GM21367 (cell line): ENCODE data around the gene SOCS6.
"Not testable (repeated sequence)": the region's sequence is repeated elsewhere in the genome, so short reads cannot be mapped to it uniquely, and the experiment has no call there.

Experiments used
- ATAC-seq: cut with Tn5 transposase; IDR thresholded peaks from one replicate; pipeline ENCODE4 v1.9.1; 2021; ENCODE audit not compliant: unreplicated experiment

The SOCS6 gene

GRCh38 chr18:70354771-70355170 lies 65.9 kb downstream of the SOCS6 start:
- ATAC-seq, result no peak

GRCh38 chr18:70355620-70356385 lies 67.0 kb downstream of the SOCS6 start:
- no peak for ATAC-seq

GRCh38 chr18:70358105-70358406 lies 69.2 kb downstream of the SOCS6 start:
- peak; percentile 77 for ATAC-seq

GRCh38 chr18:70359071-70359470 lies 70.2 kb downstream of the SOCS6 start:
- ATAC-seq, result no peak

GRCh38 chr18:70362258-70362657 lies 73.4 kb downstream of the SOCS6 start:
- ATAC-seq, result no peak

GRCh38 chr18:70363861-70364260 lies 75.0 kb downstream of the SOCS6 start:
- no peak for ATAC-seq

GRCh38 chr18:70365361-70365760 lies 76.5 kb downstream of the SOCS6 start:
- no peak for ATAC-seq

GRCh38 chr18:70366174-70366573 lies 77.3 kb downstream of the SOCS6 start:
- ATAC-seq, result no peak

- no peak for ATAC-seq
Observed at GRCh38 chr18:70366670-70367069, 77.8 kb downstream of the SOCS6 start.

- not testable (repeated sequence) for ATAC-seq
Observed at GRCh38 chr18:70367344-70367743, 78.5 kb downstream of the SOCS6 start.

- ATAC-seq, result no peak
Observed at GRCh38 chr18:70368903-70369302, 80.1 kb downstream of the SOCS6 start.

GRCh38 chr18:70370762-70371733 lies 82.2 kb downstream of the SOCS6 start:
- no peak for ATAC-seq

- ATAC-seq, result no peak
Observed at GRCh38 chr18:70371908-70372307, 83.1 kb downstream of the SOCS6 start.

GRCh38 chr18:70372450-70373041 lies 83.7 kb downstream of the SOCS6 start:
- no peak for ATAC-seq

- ATAC-seq, result no peak
Observed at GRCh38 chr18:70373042-70373519, 84.2 kb downstream of the SOCS6 start.

GRCh38 chr18:70374154-70374553 lies 85.3 kb downstream of the SOCS6 start:
- ATAC-seq, result no peak

GRCh38 chr18:70376137-70376913 lies 87.5 kb downstream of the SOCS6 start:
- no peak for ATAC-seq

- no peak for ATAC-seq
Observed at GRCh38 chr18:70376914-70377258, 88.0 kb downstream of the SOCS6 start.

GRCh38 chr18:70377317-70377799 lies 88.5 kb downstream of the SOCS6 start:
- no peak for ATAC-seq

- no peak for ATAC-seq
Observed at GRCh38 chr18:70377857-70378701, 89.2 kb downstream of the SOCS6 start.
